Duodenal mucosa (tissue), 2 donors: ENCODE results near the gene PTPRN2.

Experiments
- H3K27ac ChIP-seq: one replicate; pipeline ENCODE4 v1.7.0; 2013; ENCODE audit warnings: low read depth, low read length
- H3K27me3 ChIP-seq, 2 donors: one replicate each; pipeline ENCODE4 v1.7.0; 2013; ENCODE audit warnings: low read length in 2 of 2, control low read depth in 1 of 2; ENCODE audit not compliant: insufficient read depth in 2 of 2, control insufficient read depth in 1 of 2
- H3K36me3 ChIP-seq, 2 donors: one replicate each; pipeline ENCODE4 v1.7.0; 2013; ENCODE audit warnings: low read length in 2 of 2, control low read depth in 1 of 2; ENCODE audit not compliant: insufficient read depth in 2 of 2, control insufficient read depth in 1 of 2
- H3K4me1 ChIP-seq, 2 donors: one replicate each; pipeline ENCODE4 v1.7.0; 2013; ENCODE audit warnings: low read length in 2 of 2, control low read depth in 1 of 2; ENCODE audit not compliant: insufficient read depth in 2 of 2, control insufficient read depth in 1 of 2
- H3K4me3 ChIP-seq, 2 donors: one replicate each; pipeline ENCODE4 v1.7.0; 2013; ENCODE audit warnings: low read length in 2 of 2, low read depth in 1 of 2
- H3K9ac ChIP-seq, 2 donors: one replicate each; pipeline ENCODE4 v1.7.0; 2013; ENCODE audit warnings: low read length in 2 of 2, low read depth in 1 of 2
- H3K9me3 ChIP-seq, 2 donors: one replicate each; pipeline ENCODE4 v1.7.0; 2013; ENCODE audit warnings: low read length in 2 of 2, control low read depth in 1 of 2; ENCODE audit not compliant: control insufficient read depth in 1 of 2

PTPRN2 gene

DNA sequence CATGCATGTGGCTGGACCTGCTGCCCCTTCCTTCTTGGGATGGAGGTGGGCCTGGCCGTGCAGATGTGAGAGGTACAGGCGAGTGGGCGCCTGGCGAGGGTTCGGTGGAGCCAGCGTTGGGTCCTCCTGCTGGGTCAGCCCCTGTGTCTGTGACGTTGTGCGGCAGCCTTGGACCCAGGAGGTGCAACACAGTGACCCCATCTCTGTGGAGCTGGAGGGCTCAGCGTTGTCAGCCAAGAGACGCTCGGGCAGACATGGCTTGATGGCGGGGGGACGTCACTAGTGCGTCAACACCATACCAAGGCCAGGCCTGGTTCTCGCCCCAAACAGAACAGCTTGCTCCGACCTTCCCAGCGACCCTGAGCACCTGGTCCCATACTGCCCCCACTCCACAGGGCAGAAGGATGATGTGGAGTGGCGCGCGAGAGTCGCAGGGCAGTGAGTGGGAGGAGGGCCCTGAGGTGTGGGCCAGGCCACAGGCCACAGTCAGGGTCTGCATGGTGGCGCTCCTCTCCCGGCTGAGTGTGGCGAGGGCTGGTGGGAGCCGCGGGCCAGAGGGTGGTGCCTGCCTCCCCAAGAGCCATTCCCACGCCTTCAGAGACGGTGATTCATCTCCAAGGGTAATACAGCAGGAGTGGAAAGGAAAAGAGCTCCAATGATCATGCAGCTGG is 1066.4 kb downstream of the PTPRN2 start:
- Histone ChIP-seq H3K36me3 (no peaks in the 10 kb centered on the region), H3K9ac (no peak overlapping the region), H3K27me3 (no peaks in the 10 kb centered on the region)

DNA sequence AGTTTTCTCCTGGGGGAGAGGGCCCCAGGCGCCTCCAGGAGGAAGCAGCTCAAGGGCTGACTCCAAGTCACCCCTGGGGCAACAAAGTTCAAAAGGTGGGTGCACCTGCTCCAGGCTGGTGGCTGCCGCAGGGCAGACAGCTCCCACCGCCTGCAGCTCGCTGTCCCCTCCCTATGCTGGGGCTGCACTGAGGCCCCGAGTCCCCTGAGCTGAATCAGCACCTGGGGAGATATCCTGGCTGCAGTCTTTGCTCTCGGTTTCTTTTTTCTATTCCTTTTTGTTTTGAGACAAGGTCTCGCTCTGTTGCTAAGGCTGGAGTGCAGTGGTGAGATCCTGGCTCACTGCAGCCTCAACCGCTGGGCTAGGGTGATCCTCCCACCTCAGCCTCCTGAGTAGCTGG is 1067.4 kb downstream of the PTPRN2 start:
- H3K27me3 ChIP-seq, result no peaks in the 10 kb centered on the region
- no peaks in the 10 kb centered on the region for H3K36me3 ChIP-seq
- H3K4me3 ChIP-seq, result no peak overlapping the region
- H3K9ac ChIP-seq, result no peak overlapping the region
- no peaks in the 10 kb centered on the region for H3K4me1 ChIP-seq
- no peaks in the 10 kb centered on the region for H3K9me3 ChIP-seq
- H3K27ac ChIP-seq, result no peak overlapping the region

More for the DNA sequence above, 1066.4 kb downstream of the PTPRN2 start:
- H3K4me3 ChIP-seq, result no peak overlapping the region
- H3K9me3 ChIP-seq, result no peaks in the 10 kb centered on the region
- no peak overlapping the region for H3K27ac ChIP-seq
- H3K4me1 ChIP-seq, result no peaks in the 10 kb centered on the region

DNA sequence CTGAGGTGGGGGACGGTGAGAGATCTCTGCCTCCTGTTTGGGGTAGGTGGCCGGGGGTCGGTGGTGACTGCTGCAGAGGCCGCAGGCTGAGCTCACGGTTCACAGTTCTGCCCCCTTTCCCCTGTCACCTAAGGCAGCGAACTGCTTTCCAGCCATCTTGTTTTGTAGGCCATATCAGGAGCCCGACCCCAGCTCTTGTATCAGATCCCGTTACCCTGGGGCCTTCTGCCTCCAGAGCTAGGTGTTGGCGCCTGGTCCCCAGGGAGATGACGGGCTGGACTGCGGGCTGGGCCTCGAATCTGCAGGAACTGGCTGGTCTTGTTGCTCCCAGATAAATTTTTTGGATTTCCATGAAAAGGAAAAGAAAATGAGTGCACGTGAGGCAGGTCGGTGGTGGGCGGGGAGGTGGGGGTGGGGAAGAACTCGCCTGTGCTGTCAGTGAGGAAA is 1067.8 kb downstream of the PTPRN2 start:
- Histone ChIP-seq H3K9ac (no peak overlapping the region), H3K4me3 (no peak overlapping the region), H3K27ac (no peak overlapping the region), H3K4me1 (no peaks in the 10 kb centered on the region), H3K9me3 (no peaks in the 10 kb centered on the region), H3K36me3 (no peaks in the 10 kb centered on the region), H3K27me3 (no peaks in the 10 kb centered on the region)

DNA sequence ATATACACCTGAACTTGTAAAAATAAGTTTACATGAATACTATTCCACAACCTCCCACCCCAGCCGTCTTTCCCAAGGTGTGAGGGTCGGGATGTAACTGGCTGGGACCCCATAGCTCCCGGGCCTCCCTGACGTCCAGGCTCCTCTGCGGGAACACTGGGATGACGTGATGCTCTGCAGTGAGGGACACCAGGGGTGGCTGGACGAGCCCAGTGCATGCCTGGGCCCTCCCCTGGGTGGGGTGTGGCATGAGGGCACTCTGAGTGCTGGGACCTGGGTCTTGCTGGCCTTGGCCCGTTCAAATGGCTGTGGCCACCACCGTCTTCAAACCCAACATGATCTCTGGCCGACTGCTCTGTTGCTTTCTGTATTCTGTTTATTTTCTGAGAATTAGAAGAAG is 1068.4 kb downstream of the PTPRN2 start:
- H3K4me1 ChIP-seq, result no peaks in the 10 kb centered on the region
- H3K4me3 ChIP-seq, result no peak overlapping the region
- no peaks in the 10 kb centered on the region for H3K27me3 ChIP-seq
- H3K9ac ChIP-seq, result no peak overlapping the region
- no peaks in the 10 kb centered on the region for H3K9me3 ChIP-seq
- H3K27ac ChIP-seq, result no peak overlapping the region
- no peaks in the 10 kb centered on the region for H3K36me3 ChIP-seq

DNA sequence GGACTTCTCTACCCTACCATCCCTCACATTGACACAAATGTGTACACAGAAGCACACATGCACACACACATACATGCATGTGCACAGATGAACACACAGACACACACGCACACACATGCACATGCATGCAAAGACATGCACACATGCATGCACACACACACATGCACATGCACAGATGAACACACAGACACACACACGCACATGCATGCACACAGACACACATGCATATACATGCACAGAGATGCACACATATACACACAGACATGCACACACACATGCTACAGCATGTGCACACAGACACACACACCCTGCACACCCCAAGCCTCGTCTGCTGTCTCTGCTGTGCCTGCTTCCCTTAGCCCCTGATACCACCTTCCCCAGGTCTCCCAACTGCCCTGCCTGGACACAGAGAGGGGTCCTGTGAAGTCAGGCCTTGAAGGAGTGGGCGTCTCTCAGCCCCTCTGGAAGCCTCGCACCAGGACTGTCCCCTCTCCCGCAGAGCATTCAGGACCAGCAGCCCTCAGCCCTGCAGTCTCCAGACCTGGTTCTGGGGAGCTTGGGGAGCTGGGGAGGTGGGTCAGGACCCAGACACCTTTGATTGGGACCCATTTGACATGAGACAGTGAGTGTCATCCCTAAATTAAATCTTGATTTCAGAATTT is 1069.0 kb downstream of the PTPRN2 start:
- Histone ChIP-seq H3K4me3 (no peak overlapping the region), H3K4me1 (no peaks in the 10 kb centered on the region), H3K27me3 (no peaks in the 10 kb centered on the region), H3K9me3 (no peaks in the 10 kb centered on the region), H3K27ac (no peak overlapping the region), H3K36me3 (no peaks in the 10 kb centered on the region), H3K9ac (no peak overlapping the region)

DNA sequence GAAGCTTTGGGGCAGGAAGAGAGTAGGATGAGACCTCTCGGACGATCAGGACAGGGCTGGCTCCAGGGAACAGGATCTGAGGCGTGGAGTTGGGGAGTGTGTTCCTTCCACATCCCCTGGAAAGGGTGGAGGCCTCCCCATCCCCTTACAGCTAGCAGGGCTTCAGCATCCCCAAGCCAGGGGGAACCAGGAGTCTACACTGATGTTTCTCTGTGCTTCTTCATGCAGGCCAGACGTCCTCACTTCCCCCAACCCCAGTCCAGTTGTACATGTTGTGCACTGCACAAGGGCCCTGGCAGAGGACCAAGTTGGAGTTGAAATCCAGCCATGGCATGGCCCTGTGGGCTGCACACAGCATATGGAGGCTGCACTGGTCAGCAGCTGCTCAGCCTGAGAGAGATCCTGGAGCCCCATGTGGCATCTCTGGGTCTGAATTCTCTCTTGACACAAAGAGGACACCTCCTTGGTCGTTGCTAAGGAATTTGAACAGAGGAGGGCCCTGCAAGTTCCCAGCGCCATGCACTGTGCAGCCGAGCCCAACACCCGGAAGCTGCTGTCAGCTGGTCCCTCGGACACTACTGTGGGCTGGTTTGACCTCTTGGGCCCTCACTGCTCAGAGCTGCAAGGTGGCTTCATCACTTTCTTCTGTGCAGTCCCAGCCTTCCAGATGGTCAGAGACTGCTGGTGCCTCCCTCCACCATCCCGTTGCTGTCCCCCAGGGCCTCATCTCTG is 1069.7 kb downstream of the PTPRN2 start:
- no peak overlapping the region for H3K9ac ChIP-seq
- no peaks in the 10 kb centered on the region for H3K4me1 ChIP-seq
- no peaks in the 10 kb centered on the region for H3K27me3 ChIP-seq
- no peaks in the 10 kb centered on the region for H3K9me3 ChIP-seq
- H3K4me3 ChIP-seq, result no peak overlapping the region
- no peaks in the 10 kb centered on the region for H3K36me3 ChIP-seq
- H3K27ac ChIP-seq, result no peak overlapping the region

DNA sequence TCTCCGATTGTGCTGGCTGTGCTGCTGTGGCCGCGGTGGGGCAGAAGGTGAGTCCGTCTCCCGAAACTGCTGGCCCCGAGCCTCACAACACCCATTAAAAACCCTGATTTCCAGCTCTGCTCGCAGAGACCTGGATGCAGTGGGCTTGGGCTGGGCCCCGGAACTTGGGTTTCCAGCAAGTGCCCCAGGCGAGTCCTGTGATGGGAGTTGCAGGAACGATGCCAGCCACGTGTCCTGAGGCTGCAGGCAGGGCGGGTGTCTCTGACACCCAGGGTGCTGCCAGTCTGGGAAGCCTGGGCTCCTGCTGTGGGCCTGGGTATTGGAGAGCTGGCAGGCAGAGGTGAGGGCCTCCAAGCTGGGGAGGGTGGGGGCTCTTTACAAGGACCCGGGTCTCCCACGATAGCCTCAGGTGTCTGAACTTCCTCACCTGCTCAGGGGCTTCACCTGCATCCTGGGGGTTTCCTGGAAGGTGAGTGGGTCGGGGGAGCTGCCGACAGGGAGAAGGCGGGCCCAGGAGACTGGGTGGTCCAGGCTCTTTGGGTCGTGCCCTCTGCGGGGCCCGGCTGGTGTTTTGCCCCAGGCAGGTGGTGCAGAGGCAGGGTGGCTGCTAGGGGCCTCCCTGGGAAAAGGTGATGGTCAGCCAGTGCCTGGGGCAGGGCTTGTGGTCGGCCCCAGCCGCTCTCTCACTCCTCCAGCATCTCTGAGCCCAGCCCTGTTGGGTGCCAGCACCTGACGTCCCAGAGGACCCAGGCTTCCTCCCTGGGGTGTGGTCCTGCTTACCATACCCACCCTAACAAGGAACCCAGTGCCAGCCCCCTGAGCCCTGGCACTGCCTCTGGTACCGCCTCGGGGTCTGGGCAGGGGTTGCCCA is 1070.5 kb downstream of the PTPRN2 start:
- Histone ChIP-seq H3K4me1 (no peaks in the 10 kb centered on the region), H3K4me3 (no peak overlapping the region), H3K27me3 (no peaks in the 10 kb centered on the region), H3K27ac (no peak overlapping the region), H3K9ac (no peak overlapping the region), H3K36me3 (no peaks in the 10 kb centered on the region), H3K9me3 (no peaks in the 10 kb centered on the region)

DNA sequence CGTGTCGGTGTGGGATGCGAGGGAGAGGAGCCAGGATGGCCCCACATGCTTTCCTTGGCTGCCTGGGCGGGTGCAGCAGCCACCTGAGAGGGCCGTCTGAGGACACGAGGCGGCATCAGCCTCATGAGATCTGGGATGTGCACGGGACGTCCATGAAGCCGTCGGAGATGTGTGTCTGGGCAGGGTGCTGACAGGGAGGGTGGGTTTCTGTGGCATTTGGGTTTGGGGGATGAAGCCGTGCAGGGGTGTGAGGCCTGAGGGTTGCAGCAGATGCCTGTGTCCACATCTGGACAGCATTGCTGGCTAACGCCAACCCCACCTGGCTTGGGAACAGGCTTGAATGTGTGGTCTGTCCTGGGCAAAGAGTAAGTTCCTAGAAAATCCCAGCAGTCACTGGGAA is 1071.3 kb downstream of the PTPRN2 start:
- H3K27me3 ChIP-seq, result no peaks in the 10 kb centered on the region

DNA sequence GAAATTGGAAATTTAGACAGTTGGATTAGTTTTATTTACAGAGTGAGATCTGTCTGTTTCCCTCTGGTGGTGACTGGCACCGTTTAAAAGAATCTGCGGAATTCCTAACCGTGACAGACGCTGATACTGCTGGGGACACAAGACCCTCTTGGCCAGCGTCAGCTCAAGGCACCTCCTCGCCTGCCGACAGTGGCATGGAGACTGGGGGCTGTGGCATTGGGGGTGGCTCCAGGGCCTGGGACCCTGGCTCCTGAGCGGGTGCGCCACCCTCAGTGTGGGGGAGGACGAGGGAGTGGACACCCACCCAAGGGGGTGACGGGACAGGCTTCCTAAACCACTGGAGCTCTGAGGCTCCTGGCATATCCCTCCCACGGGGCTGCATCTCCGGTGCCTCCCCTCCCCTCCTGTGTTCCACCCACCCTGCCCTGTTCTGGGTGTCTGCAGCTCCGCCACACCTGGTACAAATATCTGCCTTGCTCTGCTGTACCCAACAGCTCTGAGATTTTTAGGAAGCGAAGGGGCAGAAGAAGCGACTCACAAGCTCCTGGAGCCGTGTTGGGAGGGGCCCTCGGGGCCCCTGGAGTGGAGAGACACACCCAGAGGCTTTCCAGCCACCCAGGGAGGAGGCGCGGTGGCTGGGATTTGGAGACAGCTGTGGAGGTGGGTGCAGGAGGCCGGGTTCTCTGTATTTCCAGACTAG is 1072.1 kb downstream of the PTPRN2 start:
- Histone ChIP-seq H3K27ac (no peak overlapping the region), H3K9me3 (no peaks in the 10 kb centered on the region), H3K27me3 (no peaks in the 10 kb centered on the region), H3K9ac (no peak overlapping the region), H3K4me3 (no peak overlapping the region), H3K36me3 (no peaks in the 10 kb centered on the region), H3K4me1 (no peaks in the 10 kb centered on the region)

More for the DNA sequence above, 1071.3 kb downstream of the PTPRN2 start:
- Histone ChIP-seq H3K9me3 (no peaks in the 10 kb centered on the region), H3K9ac (no peak overlapping the region), H3K27ac (no peak overlapping the region), H3K36me3 (no peaks in the 10 kb centered on the region), H3K4me3 (no peak overlapping the region), H3K4me1 (no peaks in the 10 kb centered on the region)
